ENCODE data around the gene TSPAN17.

The TSPAN17 gene

DNA sequence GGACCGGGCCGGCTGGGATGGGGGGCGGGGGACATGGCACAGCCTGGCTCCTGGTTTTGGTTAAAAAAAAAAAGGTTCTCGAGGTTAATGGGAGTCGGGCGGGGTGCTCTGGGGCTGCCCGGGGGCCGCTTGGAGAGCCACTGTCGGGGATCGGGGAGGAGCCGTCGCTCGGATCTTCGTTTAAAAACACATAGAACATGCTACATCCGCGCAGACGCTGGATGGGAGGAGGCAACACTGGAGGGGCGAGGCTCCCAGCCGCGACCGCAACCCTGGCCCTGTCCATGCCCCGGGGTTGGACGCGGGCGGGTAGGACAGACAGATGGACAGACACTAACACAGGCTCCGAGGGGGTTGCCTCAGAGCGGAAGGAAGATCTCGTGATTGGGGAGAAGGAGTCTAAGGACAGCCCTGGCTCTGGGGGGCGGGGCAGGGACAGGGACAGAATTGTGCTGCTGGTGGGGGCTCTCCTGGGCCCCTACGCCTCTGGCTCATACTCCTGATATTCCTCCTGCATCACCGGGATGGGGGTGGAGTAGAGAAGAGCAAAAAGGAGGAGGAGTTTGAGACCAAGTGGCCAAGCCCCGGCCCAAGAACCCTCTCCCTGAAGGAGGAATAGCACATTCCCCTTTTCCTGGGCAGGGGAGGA, 26.8 kb upstream of the TSPAN17 start:
- no peak for DNase-seq (ENCODE audit: low read depth in 2 of 2, low spot score in 1 of 2)

DNA sequence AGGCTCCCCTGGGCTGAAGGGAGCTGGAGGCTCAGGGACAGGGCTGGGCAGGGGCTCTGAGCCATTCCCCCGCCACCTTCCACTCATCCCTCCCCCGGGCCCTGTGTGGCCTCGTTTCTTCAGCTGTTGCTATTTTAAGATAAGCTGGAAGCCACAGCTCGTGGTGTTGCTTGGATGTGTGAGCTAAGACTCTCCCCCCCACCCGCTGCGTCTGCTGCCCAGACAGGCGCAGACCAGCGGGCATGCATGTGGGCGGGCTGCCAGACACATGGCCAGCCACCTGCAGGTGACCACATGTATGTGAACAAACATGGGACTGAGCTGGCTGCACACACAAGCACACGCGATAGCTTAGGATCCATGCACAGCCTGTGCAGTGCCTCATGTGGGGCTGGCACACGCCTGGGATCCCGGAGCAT, 25.6 kb upstream of the TSPAN17 start:
- DNase-seq (ENCODE audit: low read depth in 2 of 2, low spot score in 1 of 2), result no peak

DNA sequence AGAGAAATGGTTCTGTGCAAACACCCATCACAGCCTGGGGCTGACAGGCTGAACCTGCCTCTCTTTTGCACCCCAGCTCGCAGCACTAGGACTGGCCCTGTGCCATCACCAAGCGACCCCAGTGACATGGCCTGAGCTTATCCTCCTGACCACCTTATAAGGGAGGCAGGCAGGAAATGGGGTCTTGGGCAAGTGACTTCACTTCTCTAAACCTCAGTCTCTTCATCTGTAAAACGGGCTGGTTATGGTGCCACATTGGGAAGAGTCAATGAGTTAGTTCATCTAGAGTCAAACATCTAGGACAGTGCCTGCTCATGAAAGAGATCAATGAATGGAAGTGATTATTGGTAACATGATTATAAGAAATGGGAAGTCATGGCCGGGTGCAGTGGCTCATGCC, 23.1 kb upstream of the TSPAN17 start:
- DNase-seq (ENCODE audit: low read depth in 2 of 2, low spot score in 1 of 2), result no peak

DNA sequence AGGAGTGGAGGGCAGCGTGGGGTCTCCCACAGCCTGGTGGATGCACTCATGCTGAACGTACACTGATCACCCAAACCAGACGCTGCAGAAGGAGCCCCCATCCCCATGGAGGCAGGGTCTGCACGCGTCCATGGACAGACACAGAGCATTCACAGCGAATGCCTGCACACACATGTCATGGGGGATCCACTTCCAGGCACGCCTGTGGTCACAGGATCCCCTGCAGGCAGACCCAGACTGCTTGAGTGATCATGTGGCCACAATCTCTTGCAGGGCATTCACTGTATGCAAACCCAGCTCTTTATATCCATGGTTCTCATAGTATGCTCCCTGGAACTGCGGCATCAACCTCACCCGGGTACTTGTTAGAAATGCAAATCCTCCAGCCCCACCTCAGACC, 22.3 kb upstream of the TSPAN17 start:
- DNase-seq (ENCODE audit: low read depth in 2 of 2, low spot score in 1 of 2), result no peak

DNA sequence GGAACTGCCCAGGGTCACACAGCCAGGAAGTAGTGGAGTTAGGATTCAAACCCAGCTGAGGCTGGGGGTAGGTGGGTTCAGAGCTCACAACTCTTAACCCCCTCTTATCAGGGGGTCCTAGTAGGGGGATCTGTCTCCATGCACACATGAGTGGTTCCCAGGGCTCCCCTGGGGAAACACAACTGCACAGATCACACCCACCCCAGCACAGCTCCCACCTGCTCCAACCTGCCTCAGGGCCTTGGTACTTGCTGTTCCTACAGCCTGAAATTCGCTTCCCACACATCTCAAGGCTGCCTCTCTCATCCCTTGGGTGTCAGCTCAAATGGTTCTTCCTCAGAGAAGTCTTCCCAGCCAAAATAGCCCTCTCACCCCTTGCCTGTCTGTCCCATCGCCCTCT, 21.8 kb upstream of the TSPAN17 start:
- no peak for DNase-seq (ENCODE audit: low read depth in 2 of 2, low spot score in 1 of 2)

DNA sequence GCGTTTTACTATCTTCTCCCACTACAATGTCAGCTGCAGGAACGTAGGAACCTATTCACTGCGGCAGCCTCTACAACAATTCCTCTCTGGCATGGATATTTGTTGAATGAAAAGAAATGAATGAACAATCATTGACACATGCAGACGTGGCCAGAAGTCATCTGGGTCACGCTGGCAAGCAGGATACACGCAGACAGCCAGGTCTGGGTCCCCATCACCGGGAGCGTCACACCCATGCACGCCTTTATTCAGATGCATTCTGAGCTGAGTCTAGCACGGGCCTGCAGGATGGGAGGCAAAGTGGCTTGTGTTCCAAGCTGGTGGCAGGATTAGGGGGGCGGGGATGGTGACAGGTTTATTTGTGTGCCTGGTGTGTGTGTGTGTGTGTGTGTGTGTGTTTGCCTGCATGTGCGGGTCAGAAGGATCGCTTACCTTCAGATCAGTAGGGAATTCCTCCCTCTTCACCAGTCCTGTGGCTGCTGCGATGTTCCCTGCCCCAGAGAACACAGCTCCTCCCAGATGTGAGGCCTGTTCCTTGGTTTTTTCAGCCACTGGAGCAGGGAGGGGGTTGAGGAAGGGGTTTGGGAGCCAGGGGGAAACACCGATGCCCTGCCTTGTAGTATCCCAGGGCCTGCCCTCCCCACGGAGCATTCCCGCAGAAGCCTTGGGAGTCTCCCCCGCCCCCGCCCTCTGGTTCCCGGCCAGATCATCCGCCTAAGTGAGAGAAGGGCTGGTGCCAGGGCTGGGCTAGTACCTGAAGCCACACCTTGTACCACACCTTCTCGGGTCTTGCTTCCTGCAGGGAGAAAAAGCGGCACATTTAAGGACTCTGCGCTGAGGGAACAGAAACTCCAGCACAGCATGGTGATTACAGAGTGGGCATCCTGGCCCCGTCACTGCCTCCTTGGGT, 21.1 kb upstream of the TSPAN17 start:
- no peak for DNase-seq (ENCODE audit: low read depth in 2 of 2, low spot score in 1 of 2)

DNA sequence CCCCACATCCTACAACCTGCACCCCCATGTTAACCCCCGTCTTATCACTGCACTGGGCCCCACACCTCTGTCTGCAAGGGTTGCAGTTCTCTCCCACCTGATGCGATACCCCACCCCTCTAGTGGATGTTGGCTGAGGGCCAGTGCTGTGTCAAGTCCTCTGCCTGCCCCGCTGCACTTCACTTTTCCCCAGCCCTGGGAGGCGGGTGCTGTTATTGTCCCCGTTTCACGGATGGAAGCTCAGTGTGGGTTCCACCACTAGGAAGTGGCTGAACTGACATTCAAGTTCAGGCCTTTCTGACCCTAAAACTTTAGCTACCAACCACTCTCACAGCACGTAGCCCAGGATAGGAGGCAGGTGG, 20.4 kb upstream of the TSPAN17 start:
- no peak for DNase-seq (ENCODE audit: low read depth in 2 of 2, low spot score in 1 of 2)

DNA sequence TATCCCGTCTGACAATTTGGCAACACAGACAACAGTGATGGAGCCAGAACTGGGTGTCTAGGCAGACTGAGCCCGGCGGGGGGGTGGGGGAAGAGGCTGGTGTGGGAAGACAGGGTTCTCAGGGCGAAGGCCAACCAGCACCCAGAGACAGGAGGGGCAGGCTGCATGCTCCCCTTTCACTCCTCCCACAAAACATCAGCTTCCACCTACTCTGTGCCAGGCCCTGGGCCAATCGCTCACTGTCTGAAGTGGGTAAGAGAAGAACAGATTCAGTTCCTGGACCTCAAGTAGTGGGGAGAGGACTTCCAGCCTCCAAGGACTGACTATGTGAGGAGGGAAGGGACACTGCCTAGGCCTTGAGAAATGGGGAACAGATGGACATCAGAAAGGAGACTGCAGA, 19.7 kb upstream of the TSPAN17 start:
- no peak for DNase-seq (ENCODE audit: low read depth in 2 of 2, low spot score in 1 of 2)

DNA sequence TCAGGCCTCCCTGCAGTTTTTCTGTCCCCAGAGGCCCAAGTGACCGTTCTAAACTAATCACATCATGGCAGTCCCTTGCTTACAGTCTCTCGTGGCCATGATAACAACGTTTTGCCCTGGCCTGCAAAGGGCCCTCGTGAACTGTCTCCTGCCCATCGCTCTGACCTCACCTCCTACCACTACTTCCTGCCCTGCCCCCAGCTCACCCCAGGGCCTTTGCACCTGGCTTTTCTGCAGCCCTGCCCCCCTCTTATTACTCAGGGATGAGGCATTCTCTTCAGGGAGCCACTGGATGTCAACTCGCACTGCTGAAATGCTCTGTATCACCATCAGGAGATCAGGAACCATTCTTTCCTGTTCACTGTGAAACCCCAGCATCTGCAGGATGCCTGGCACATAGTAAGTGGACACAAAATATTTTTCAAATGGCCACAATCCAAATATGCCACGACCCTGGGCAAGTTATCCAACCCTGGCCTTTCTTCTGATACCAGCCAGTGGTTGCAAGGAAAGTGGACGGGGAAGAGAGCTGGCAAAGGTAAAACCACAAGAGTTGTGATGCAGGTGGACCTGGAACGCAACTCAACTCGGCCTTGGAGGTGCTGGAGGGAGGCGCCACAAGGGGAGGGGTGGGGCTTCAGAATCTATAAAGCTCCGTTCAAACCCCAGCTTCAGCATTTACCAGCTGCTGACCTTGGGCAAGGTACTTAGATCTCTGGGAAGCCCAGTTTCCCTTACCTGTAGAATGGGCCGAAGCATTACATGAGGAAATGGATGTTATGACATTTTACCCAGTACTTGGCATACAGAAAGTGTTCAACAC, 18.7 kb upstream of the TSPAN17 start:
- DNase-seq (ENCODE audit: low read depth in 2 of 2, low spot score in 1 of 2), result no peak

DNA sequence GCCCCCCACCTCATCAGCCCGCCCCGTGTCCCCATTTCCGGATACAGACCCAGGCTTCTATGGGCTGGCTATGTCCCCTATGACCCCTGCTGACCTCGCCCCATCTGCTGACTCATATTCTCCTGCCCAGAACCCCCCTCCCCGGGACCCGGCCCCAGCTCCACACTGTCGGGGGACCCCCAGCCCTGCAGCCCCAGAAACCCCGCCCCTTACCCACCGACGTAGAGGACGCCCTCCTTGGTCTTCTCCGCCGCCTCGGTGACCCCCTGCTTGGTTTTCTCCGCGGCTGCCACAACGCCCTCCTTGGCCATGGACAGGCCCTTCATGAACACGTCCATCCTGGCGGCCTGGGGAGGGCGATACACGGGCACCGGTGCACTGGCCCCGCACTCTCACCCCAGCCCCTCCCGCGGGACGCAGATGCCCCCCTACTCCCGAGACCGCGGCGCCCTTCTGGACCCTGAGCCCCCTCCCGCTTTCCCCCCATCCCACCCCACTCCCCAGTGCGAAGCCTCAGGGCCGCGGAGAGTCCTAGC, 17.9 kb upstream of the TSPAN17 start:
- no peak for DNase-seq (ENCODE audit: low read depth in 2 of 2, low spot score in 1 of 2)

DNA sequence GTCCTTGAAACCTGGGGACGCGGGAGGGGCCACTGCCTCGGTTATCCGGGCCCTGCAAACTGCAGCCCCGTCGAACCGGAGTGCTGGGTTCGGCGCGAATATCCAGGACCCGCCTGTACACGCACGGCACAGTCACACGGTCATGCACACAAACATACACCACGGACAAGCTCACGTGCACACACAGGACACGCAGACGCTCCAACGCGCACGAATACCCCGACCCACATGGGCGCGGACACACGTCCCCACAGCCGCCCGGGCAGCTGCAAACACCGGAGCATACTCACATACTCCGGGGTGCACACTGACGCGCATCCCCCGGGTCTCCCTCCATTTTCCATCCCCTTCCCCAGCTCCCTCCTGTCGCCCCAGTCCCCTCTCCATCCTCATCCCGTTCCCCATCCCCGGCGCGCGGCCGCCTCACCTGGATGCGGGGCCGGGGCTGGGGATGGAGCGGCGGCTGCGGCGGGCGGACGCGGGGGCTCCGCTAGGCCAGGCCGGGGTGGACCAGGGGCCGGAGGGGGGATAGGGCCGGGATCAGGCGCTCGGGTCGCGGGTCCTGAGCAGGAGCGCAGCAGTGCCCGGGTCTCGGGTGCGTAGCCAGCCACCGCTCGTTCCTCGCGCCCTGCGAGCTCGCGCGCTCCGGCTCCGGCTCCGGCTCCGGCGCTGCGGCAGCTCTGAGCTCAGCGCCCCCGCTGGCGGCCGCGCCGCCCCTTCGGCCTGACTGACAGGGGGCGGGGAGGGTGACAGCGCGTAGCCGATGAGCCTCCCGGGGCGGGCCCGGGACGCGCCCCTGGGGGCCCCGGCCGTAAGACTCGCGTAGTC, 17.2 kb upstream of the TSPAN17 start, which contains the start of the genes EIF4E1B and SNCB:
Gene EIF4E1B (plus strand): TSS at position 823 of the 828 bp plus-strand sequence. CDS start 12,113 bp downstream, outside the sequence.
Gene SNCB (minus strand): TSS at position 682 of the 828 bp plus-strand sequence. CDS start 880 bp downstream, outside the sequence.
- DNase-seq (ENCODE audit: low read depth in 2 of 2, low spot score in 1 of 2), result no peak

DNA sequence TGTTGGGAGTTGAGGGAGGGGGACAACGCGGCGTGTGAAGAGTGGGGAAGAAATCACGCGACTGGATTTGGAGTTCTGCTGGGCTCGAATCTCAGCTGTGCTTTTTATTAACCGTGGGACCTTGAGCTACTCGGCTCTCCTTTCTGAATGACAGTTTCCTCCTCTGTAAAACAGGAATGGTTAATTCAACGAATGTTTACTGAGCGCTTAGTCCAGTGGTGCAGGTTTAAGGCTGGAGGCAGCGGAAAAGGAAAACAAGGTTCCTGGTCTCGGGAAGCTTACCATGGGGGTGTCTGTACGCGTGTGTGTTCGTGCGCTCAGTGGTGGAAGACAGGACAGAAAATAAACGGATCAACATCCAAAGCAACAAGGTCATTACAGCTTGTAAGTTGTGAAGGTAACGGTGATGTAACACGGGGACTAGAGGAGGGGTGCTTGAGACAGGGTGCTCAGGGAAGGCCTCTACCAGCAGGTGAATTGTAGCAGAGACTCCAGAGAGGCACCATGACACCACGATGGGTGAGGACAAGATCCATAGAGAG, 16.5 kb upstream of the TSPAN17 start:
- DNase-seq (ENCODE audit: low read depth in 2 of 2, low spot score in 1 of 2), result no peak

DNA sequence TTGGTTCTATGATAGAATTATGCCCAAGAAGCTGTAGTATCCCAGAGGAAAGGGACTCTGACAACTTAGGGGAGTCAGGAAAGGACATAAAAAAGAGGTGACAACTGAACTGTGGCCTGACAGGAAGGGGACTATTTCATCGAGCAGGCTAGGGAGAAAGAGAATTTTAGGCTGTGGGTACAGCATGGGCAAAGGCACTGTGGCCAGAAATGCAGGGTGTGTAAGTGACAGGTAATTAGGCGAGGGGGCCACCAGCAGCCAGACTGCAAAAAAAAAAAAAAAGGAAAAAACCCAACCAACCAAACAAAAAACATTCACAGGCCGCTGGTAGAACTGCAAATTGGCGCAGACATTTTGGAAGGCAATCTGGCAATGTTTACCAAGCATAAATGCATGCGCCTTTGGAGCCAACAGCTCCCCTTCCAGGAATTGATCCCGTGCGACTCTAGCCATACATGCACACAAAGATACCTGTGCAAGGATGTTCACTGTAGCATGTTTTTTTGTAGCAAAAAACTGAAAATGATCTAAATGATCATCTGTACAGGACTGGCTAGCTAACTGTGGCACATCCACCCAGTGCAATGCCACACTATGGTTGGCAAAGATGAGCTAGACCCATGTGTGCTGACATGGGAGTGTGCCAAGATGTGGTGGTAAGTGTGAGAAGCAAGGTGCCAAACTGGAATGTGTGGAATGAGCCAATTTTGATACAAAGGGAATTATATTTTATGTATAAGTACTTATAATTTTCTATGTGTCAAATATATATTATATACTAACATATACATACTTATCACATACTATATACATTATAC, 15.7 kb upstream of the TSPAN17 start:
- no peak for DNase-seq (ENCODE audit: low read depth in 2 of 2, low spot score in 1 of 2)

DNA sequence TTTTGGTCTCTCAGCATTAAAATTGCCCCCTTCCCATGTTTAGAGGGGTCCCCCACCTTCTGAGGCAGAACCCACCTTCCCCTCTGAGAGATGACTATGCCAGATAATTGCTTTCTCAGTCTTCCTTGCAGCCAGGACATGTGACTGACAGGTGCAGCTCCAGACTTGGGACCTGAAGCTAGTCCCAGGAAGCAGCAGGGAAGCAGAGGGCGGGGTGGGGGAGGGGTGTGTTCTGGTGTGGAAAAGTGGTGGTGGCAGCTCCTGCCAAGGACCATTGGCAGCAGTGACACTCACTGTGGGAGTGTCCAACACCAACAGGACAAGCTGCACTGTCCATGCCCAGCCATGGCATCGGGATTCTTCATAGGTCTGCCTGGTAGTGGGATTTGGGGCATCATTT, 14.5 kb upstream of the TSPAN17 start:
- DNase-seq (ENCODE audit: low read depth in 2 of 2, low spot score in 1 of 2), result no peak

DNA sequence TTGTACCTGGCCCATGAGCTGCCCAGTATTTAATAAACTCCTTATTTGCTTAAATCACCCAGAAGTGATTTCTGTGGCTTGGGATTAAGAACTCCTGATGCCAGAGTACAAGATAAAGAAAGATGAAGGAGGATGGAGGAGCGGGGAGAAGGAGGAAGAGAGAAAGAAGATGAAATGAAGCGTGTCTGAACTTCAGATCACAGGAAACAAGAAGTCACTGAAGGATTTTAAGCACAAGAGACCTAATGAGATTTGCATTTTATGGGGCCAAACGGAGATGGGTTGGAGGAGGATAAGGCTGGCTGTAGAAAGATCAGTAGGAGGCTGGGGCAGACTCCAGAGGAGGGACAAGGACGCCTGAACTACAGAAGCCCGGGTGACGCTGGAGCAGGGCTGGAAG, 13.7 kb upstream of the TSPAN17 start:
- DNase-seq (ENCODE audit: low read depth in 2 of 2, low spot score in 1 of 2), result no peak

DNA sequence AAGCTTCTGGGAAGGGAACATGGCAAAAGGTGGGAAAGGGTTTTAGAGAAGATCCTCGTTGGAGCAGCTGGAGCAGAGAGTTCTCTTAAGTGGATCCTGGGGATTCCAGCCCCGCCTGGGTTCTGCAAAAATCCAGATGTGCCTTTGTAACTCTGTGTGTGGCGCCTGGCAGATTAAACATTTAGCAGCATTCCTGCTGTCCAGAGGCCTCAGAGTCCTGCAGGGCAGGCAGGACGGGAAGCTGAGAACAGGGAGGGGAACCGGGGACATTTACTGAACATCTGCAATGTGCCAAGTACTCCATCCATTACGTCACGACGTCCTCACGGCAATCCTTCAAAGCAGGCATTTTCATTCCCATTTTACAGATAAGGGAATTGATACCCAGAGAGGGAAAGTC, 10.9 kb upstream of the TSPAN17 start:
- no peak for DNase-seq (ENCODE audit: low read depth in 2 of 2, low spot score in 1 of 2)

DNA sequence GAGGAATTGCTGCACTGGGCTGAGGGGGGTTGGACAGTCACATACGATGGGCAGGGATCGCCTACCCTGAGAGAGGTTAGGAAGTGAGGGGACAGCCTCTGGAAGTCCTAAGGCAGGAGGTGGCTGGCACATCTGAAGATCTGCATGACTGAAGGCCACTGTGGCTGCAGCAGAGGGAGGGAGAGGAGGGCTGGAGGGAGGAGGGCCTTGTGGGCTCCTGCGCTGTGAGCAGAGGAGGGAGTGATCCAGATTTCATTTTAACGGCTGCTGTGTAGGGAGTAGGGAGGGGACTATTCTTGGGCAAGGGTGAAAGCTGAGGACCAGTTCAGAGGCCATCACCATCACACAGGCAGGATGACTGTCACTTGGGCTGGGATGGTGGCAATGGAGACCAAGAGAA, 9.7 kb upstream of the TSPAN17 start:
- no peak for DNase-seq (ENCODE audit: low read depth in 2 of 2, low spot score in 1 of 2)

DNA sequence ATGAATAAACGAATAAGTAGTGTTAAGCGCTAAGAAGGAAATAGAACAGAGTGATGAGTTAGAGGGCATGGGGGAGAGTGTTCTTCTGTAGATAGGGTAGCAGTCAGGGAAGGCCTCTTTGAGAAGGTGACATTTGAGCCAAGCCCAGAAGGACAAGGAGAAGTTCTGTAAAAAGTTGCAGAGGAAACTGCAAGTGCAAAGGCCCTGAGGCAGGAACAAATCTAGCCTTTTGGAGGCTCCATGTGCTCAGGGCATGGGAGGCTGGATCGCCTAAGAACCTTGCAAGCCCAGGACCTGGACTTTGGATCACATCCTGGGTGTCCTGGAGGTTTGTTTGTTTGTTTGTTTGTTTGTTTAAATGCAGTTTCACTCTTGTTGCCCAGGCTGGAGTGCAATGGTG, 8.8 kb upstream of the TSPAN17 start:
- no peak for DNase-seq (ENCODE audit: low read depth in 2 of 2, low spot score in 1 of 2)

DNA sequence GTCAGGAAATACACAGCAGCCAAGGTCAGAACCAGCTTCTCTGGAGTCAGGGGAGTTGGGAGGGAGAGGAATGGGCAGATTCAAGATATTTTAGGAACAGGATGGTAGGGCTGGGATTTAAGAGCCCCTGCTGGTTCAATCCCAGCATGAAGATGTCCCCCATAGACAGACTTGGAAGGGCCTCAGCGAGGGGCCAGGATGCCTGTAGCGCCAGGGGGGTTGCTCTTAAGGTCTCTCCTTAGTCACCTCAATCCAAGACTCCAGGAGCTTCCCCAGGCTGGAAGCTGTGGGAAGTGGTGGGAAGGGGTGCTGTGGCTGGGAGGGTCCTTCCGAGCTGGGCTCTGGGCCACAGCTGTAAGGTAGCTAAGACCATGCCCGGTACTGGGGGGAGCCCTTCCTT, 8.1 kb upstream of the TSPAN17 start:
- DNase-seq (ENCODE audit: low read depth in 2 of 2, low spot score in 1 of 2), result no peak

Data from stimulated activated CD8-positive, alpha-beta memory T cell treated with anti-CD3 and anti-CD28 coated beads, Interleukin-4, amount 100 ng/mL, for 1 hour (primary cell).